Nephron (organoid): ENCODE measurements around the gene CRHR2.

Source experiments
- H3K27ac Mint-ChIP-seq, 3 experiments: 2 replicates each; pipeline ENCODE4 v1.8.0; 2020; ENCODE audit warnings: mixed read lengths in 3 of 3, mild to moderate bottlenecking in 2 of 3, moderate library complexity in 1 of 3
- H3K27me3 Mint-ChIP-seq: 2 replicates; pipeline ENCODE4 v1.8.0; 2021; ENCODE audit warnings: low read depth, mild to moderate bottlenecking, moderate library complexity, mixed read lengths
- H3K36me3 Mint-ChIP-seq: 2 replicates; pipeline ENCODE4 v1.8.0; 2020; ENCODE audit warnings: low read depth, mixed read lengths
- H3K4me1 Mint-ChIP-seq: 2 replicates; pipeline ENCODE4 v1.8.0; 2020; ENCODE audit warnings: mixed read lengths
- H3K4me3 Mint-ChIP-seq, 3 experiments: 2 replicates each; pipeline ENCODE4 v1.8.0; 2020; ENCODE audit warnings: mild to moderate bottlenecking in 3 of 3, mixed read lengths in 3 of 3, moderate library complexity in 2 of 3
- H3K9me3 Mint-ChIP-seq: 2 replicates; pipeline ENCODE4 v1.8.0; 2020; ENCODE audit warnings: mixed read lengths
- TF ChIP-seq, protein P1 (sequence below), 3 experiments: fragments of 200-600 bp; sonication (generic); IDR thresholded peaks; one replicate each; pipeline ENCODE4 v1.5.0; 2021; ENCODE audit warnings: antibody characterized with exemption in 3 of 3; ENCODE audit not compliant: unreplicated experiment in 3 of 3

Gene CRHR2

DNA sequence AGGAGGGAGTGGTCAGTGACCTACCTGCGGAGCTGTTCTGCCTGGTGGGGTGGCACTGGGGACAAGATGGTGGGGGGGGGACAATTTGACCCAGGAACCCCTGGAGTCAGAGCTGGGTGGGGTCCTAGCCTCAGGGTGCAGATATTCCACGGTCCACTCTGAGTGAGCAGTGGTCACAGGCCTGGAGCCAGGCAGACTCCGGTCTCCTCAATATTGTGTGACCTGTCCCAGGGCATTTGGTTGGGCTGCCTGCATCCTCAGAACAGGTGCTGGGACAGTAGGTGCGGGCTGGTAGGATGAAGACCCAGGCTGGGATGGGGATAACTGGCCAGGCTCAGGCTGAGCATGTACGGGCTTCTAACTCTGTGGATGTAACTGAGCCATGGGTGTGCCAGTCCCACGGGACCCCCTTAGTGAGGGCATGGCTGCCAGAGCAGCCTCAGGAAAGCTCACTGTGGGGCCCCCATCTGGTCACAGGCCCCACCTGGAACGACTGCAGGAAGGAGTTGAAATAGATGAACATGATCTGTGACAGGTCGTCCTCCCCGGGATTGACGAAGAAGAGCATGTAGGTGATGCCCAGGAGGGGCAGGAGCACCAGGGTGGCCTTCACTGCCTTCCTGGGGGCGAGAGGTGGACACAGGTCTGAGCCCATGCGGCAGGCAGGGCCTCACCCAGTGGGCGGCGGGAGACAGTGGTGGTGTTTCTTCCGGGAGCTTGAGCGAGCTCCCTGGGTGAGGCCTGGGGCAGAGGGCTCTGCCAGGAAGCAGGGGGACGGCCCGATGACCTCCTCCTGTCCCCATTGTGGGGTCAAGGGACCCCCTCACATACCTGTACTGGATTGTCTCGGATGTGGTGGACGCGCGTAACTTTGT, 26.9 kb downstream of the CRHR2 start:
- Mint-ChIP-seq H3K27ac (no peak overlapping the region), H3K4me3 (no peak overlapping the region), H3K9me3 (no peaks in the 10 kb centered on the region), H3K4me1 (no peaks in the 10 kb centered on the region), H3K27me3 (peaks cover 3% of the 10 kb centered on the region), H3K36me3 (no peaks in the 10 kb centered on the region)
- TF ChIP-seq, protein P1, sequence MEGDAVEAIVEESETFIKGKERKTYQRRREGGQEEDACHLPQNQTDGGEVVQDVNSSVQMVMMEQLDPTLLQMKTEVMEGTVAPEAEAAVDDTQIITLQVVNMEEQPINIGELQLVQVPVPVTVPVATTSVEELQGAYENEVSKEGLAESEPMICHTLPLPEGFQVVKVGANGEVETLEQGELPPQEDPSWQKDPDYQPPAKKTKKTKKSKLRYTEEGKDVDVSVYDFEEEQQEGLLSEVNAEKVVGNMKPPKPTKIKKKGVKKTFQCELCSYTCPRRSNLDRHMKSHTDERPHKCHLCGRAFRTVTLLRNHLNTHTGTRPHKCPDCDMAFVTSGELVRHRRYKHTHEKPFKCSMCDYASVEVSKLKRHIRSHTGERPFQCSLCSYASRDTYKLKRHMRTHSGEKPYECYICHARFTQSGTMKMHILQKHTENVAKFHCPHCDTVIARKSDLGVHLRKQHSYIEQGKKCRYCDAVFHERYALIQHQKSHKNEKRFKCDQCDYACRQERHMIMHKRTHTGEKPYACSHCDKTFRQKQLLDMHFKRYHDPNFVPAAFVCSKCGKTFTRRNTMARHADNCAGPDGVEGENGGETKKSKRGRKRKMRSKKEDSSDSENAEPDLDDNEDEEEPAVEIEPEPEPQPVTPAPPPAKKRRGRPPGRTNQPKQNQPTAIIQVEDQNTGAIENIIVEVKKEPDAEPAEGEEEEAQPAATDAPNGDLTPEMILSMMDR (IDR thresholded peaks at IDR 0.05; ENCODE audit: unreplicated experiment in 3 of 3) = no peak

DNA sequence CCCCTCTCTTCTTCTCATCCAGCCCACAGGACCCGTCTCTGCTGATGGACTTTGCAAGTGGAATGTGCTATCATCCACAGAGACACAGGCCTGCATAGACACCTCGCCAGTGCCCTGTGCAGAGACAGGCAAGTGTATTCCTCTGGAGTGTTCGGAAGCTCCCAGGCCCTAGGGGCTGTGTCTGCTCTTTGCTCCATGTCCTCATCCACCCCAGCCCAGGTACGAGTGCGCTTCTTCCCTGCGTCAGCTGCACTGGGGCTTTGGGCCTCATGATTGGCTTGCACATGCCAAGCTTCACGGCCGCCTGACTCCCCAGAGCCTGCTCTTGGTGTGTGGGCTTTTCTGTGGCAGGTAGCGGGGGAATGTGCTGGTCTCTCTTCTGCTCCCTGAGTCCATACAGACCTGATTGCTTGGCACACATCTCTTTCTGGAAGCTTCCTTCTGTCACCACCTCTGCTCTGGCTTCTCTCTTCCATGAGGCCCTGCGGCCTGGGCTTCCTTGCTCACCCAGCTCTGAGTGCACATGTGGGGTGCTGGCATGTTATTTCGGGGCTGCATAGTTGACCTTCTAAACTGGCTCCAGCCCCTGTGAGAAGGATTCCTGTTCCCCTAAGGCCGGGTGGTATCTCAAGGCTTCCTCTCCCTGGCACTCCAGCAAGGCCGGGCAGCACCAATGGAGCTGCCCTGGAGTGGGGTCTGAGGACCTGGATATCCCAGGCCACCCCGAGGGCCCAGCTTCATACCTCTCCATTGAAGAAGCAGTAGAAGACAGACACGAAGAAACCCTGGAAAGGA, 27.8 kb downstream of the CRHR2 start:
- Mint-ChIP-seq H3K4me1 (no peaks in the 10 kb centered on the region), H3K36me3 (no peaks in the 10 kb centered on the region), H3K9me3 (no peaks in the 10 kb centered on the region), H3K27me3 (peaks cover 3% of the 10 kb centered on the region), H3K4me3 (no peak overlapping the region), H3K27ac (no peak overlapping the region)
- TF ChIP-seq, protein P1 (IDR thresholded peaks at IDR 0.05; ENCODE audit: unreplicated experiment in 3 of 3) = no peak

DNA sequence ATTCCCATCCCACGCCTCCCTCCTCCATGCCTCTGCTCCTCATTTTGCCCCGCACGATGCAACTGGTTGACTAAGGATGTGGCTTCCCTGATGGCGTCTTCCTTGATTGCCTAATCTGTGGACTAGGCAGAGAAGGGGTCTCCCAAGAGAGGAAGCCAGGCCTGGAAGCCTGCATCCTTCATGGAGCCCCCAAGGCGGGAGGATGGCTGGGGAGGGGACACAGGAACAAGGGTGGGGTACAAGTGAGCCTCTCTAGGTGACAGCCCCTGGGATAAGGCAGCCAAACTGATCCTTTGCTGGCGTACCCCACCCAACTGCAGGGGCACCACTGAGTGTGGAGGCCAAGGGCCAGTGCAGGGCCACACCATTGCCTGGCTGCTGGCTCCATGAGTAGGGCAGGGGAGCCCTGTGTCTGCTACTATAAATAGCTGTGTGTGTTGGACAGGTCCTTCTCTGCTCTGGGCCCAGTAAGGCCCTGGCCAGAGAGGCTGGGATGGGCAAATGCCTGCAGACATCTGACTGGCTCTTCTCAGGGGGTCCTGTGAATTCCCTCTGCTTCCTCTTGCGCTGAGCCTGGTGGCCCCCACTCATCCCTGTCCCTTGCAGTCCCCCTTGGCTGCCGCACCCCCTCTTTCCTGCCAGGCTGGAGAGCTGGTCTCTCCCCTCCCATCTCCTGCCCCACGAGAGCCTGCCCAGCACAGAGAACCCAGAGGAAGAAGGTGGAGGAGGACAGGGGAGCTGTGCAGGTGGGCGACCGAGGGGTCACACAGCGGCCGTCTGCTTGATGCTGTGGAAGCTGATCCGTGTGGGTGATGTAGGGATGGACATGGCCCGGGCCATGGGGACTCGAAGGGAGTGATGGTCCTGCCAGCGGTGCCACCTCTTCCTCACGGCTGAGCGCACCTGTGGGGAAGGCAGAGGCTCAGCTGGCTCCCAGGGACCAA, 29.3 kb downstream of the CRHR2 start:
- H3K36me3 Mint-ChIP-seq = no peaks in the 10 kb centered on the region
- no peaks in the 10 kb centered on the region for H3K4me1 Mint-ChIP-seq
- H3K27ac Mint-ChIP-seq = no peak overlapping the region
- H3K4me3 Mint-ChIP-seq = no peak overlapping the region
- no peaks in the 10 kb centered on the region for H3K9me3 Mint-ChIP-seq
- no peaks in the 10 kb centered on the region for H3K27me3 Mint-ChIP-seq
- TF ChIP-seq, protein P1 (IDR thresholded peaks at IDR 0.05; ENCODE audit: unreplicated experiment in 3 of 3) = no peak

DNA sequence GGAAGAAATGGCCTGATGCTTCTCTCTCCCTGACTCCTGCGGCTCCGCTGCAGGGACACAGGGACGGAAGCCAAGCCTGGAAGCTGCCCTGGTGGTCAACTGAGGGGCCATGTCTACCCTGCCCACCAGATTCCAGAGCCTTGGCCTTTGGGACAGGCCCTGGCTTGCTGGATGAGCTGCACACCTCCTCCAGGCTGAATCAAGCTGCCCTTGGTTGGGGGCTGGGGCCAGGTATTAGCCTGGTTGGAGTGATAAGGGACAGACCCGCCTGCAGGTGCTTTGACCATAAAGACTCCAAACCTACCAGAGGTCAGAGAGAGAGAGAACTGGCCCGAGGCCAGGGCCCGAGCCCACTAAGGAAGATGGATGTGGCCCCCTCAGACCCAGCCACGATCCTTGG, 30.1 kb downstream of the CRHR2 start:
- Mint-ChIP-seq H3K9me3 (no peaks in the 10 kb centered on the region), H3K27me3 (no peaks in the 10 kb centered on the region)
- TF ChIP-seq, protein P1 (IDR thresholded peaks at IDR 0.05; ENCODE audit: unreplicated experiment in 3 of 3) = no peak

DNA sequence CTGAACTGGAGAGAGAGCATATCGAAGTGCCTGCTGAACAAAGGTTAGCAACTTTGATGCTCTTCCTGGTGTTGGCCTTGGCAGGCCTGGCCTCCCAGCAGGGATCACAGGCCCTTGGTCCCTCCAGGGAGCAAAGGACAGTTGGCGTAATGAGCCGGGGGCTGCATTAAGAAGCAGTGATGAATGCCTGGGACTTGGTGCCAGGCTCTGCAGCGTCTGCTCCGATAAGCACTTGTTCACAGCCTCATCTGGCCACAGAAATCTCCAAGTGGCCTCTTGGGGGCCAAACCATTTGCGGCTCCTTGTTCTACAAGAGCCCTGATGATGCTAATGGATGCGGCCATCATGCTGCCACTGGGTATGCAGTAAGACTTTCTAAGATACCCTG, 31.8 kb downstream of the CRHR2 start:
- TF ChIP-seq, protein P1 (IDR thresholded peaks at IDR 0.05; ENCODE audit: unreplicated experiment in 3 of 3) = no peak
- Mint-ChIP-seq H3K9me3 (no peaks in the 10 kb centered on the region), H3K27ac (no peak overlapping the region), H3K27me3 (no peaks in the 10 kb centered on the region), H3K36me3 (peaks cover 11% of the 10 kb centered on the region), H3K4me3 (no peak overlapping the region), H3K4me1 (no peaks in the 10 kb centered on the region)

More for the DNA sequence above, 30.1 kb downstream of the CRHR2 start:
- Mint-ChIP-seq H3K36me3 (no peaks in the 10 kb centered on the region), H3K4me3 (no peak overlapping the region), H3K27ac (no peak overlapping the region), H3K4me1 (no peaks in the 10 kb centered on the region)
